Stimulated activated naive CD4-positive, alpha-beta T cell treated with Interleukin-2 at 50 U/mL for 16 hours (primary cell): ENCODE data around the gene ZNRF4.

Source experiments
- DNase-seq: peaks from one replicate; lab custom pipeline; 2025; lab: John Stamatoyannopoulos, UW

The ZNRF4 gene

DNA sequence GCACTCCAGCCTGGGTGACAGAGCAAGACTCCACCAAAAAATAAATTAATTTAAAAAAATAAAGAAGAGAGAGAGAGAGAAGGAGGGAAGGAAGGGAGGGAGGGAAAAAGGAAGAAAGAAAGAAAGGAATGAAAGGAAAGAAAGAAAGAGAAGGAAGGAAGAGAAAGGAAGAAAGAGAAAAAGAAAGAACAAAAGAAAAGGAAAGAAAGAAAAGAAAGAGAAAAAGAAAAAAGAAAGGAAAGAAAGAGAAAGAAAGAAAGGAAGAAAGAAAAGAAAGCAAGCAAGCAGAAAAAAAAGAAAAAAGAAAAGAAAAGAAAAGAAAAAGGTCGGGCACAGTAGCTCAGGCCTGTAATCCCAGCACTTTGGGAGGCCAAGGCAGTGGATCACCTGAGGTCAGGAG is 14.9 kb upstream of the ZNRF4 start:
- DNase-seq, result no peak

DNA sequence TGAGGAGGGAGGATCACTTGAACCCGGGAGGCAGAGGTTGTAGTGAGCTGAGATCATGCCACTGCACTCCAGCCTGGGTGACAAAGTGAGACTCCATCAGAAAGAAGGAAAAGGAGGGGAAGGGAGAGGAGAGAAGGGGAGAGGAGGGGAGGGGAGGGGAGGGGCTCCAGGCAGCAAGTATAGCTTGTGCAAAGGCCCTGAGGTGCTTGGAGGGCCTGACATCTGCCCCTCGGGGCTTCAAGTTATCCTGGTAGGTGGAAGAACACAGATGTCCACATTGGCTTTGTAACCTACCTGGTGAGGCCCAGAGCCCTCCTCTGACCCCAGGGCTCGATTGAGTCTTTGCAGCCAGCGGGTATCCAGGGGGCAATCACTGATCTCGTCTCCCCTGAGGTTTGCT is 11.5 kb upstream of the ZNRF4 start:
- DNase-seq, result no peak

- no peak for DNase-seq
Observed at GRCh38 chr19:5444431-5444830, 10.8 kb upstream of the ZNRF4 start.

- no peak for DNase-seq
Observed at GRCh38 chr19:5445071-5445470, 10.1 kb upstream of the ZNRF4 start.

- DNase-seq, result no peak
Observed at GRCh38 chr19:5445561-5446055, 9.6 kb upstream of the ZNRF4 start.

GRCh38 chr19:5447700-5448311 is 7.4 kb upstream of the ZNRF4 start:
- no peak for DNase-seq

- DNase-seq, result no peak
Observed at GRCh38 chr19:5448374-5448773, 6.8 kb upstream of the ZNRF4 start.

DNA sequence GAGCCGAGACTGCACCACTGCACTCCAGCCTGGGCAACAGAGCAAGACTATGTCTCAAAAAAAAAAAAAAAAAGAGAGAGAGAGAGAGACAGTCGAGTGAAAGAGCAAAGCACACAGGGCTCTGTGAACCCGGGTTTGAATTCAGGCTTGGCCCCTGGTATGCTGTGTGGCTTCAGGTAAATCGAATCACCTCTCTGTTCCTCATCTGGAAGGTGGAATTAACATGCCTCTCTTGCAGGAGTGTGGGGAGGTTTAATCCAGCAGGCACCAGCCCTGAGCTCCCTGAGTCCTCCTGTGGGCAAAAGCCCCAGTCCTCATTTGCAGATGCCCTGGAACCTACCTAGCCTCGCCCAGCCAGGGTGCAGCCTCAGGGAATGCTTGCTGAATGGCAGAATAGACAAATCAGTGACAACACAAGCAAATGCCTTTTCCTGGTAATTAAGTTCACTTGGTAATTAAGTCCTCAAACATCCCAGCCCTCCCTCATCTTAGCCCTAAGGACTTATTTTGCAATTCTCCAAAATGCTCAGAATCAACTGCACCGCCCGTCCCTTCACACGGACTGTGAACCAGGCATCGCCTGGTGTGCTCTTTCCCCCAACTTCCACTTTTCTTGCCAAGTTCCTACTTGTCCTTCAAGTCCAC is 4.6 kb upstream of the ZNRF4 start:
- DNase-seq, result no peak

DNA sequence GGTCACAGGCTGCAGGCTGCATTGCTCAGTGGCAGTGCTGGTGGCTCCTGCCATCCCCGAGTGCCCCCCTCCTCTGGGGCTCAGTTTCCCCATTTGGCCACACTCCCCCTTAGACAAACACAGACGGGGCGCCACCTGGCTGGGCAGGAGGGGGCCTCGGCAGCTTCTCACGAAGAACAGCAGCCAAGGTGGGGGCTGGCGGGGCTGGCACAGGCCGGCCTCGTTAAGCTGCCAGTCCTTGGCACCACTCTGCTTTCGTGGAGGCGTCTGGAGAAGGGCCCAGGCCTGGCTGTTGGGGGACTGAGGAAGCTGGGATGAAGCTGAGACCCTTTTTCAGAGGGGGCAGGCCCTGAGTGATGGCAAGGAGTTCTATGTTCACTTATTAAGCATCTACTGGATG is 3.7 kb upstream of the ZNRF4 start:
- DNase-seq, result no peak

DNA sequence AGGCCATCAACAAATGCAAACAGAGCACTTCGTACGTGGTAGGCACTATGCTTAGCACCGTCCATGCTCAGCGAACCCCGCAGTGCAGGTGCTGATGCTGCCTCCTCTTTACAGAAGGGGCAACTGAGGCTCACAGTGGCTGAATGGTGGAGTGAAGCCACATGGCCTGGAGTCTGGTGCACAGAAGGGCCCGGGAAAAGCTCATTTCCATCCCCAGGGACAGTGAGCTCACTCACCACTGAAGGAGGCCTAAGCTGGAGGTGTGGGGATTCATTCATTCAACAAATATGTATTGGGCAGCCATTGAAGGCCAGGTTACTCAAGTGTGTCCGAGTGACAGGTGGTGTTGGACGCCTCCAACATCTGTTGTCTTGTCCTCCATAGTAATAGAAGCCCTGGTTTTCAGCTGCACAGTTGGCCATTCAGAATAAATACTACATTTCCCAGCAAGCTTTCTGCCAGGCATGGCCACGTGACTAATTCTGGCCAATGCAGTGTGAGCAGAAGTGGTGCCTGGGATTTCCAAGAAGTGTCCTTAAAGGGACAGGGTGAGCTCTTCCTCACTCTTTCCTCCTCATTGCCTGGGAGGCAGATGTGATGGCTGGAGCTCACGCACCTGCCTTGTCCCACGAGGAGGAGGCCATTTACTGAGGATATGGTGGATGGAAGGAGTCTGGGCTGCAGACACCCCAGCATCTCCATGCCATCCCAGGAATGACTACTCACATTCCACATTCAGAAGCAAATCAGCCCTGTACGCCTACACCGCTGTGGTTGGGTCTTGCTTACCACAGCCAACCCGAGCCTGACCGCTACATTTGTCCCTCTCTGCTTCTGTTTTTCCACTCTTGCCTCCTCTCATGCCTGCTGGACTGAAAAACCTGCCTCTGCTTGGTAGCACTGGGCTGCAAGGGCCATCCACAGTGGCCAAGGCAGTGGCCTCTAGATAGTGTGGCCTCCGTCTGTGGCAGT is 2.3 kb upstream of the ZNRF4 start:
- no peak for DNase-seq

DNA sequence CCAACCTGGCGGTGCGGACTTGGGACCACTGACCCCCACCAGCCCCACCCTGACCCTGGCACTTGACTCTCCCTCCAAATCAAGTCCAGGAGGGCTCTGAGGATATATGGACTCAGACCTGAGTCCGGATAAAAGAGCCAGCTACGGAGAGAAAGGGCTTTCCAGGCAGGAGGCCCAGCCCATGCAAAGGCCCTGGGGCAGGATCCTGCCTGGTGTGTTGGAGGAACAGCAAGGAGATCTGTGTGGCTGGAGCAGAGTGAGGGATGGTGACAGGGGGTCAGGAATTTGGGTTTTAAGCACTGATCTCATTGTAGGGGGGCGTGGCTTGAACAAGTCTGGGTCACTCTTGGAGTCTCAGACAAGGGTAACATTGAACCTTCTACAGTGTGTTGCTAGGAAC is 474 bp upstream of the ZNRF4 start:
- DNase-seq, result no peak

DNA sequence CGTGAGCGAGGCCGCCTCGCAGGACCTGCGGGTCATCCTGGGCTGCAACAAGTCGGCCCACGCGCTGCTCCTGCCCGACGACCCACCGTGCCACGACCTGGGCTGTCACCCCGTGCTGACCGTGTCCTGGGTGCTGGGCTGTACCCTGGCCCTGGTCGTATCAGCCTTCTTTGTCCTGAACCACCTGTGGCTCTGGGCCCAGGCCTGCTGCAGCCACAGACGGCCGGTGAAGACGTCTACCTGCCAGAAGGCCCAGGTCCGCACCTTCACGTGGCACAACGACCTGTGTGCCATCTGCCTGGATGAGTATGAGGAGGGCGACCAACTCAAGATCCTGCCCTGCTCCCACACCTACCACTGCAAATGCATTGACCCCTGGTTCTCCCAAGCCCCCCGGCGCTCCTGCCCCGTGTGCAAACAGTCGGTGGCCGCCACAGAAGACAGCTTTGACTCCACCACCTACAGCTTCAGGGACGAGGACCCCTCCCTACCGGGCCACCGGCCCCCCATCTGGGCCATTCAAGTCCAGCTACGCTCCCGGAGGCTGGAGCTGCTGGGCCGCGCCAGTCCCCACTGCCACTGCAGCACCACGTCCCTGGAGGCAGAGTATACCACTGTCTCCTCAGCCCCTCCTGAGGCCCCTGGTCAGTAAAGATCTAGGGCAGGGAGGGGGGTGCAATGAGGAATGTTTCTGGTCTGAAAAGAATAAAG is 1.1 kb downstream of the ZNRF4 start:
- no peak for DNase-seq

DNA sequence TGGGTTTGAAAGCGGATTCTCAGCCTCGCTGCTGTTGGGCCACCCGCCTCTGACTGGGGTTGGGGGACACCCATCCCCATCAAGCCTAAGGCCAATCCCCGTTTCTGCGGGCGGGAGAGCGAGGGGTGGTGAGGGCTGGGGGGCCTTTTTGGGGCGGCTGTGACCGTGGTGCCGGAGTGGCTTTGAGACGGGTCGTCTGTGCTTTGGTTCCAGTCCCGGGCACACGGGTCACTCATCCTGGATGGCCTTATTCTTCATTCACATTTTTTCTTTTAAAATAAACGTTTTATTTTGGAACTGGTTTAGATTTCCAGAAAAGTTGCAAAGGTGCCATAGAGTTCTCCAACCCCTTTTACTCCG is 1.6 kb downstream of the ZNRF4 start:
- no peak for DNase-seq

DNA sequence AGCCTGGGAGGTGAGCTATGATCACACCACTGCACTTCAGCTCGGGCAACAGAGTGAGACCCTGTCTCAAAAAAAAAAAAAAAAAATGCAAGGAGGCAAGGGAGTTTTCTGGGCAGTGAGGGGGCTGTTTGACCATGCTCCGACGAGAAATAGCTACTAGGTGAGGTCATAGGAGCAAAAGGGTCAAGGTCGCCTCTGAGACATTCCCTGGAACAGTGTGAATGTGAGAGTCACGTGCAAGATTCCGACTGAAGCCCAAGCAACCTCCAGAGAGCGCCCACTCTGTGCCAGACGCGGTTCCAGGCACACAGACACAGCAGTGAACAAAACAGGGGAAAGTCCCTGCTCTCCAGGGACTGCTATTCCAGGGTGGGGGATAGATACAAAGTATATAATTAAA is 2.5 kb downstream of the ZNRF4 start:
- no peak for DNase-seq

DNA sequence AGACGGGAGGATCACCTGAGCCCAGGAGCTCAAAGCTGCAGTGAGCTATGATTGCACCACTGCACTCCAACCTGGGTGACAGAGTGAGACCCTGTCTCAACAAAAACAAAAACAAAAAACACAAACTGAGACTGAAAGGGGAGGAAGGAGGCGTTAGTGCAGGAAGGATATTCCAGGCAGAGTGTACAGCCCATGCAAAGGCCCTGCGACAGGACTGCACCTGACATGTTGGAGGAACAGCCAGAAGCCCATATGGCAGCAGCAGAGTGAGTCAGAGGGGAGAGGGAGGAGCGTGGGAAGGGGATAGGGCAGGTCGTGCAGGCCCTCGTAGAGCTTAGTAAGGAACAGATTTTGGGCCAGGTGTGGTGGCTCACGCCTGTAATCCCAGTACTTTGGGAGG is 3.2 kb downstream of the ZNRF4 start:
- DNase-seq, result no peak

GRCh38 chr19:5459360-5459759 is 4.1 kb downstream of the ZNRF4 start:
- DNase-seq, result no peak

DNA sequence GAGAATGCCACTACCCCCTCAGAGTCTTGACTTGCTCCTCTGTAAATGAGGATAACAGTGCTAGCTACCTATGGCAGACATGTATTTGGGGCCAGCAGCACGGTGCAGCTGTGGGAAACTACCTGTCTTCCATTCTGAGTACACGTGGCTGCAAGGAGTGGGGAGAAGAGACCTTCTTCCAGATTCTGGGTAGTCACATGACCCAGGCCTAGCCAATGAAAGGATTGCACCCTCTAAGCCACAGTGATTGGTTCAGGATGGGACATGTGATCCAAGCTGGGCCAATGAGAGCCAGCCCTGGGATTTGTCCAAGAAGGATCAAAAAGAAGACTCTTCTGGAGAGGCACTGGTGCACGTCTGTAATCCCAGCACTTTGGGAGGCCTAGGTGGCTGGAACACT is 5.5 kb downstream of the ZNRF4 start:
- no peak for DNase-seq

GRCh38 chr19:5463959-5464358 is 8.7 kb downstream of the ZNRF4 start:
- DNase-seq, result no peak

DNA sequence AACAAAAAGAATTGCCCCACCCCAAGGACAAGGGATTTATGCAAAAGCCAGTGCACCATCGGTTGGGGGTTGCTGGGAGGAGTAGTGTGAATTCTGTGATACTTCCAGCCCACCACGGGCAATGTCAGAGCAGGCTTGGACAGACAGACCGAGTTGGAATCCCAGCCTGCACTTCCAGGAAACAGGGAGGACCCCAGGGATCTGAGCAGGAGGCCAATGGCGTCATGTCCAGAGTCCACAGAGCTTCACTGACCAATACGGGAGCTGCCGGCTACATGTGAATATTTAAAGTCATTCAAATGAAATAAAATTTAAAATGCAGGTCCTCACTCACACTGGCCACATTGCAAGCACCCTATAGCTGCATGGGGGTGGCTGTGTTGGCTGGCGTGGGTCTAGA is 10.9 kb downstream of the ZNRF4 start:
- DNase-seq, result no peak

GRCh38 chr19:5466814-5467291 is 11.6 kb downstream of the ZNRF4 start:
- no peak for DNase-seq

GRCh38 chr19:5470264-5470671 is 15.1 kb downstream of the ZNRF4 start:
- no peak for DNase-seq

DNA sequence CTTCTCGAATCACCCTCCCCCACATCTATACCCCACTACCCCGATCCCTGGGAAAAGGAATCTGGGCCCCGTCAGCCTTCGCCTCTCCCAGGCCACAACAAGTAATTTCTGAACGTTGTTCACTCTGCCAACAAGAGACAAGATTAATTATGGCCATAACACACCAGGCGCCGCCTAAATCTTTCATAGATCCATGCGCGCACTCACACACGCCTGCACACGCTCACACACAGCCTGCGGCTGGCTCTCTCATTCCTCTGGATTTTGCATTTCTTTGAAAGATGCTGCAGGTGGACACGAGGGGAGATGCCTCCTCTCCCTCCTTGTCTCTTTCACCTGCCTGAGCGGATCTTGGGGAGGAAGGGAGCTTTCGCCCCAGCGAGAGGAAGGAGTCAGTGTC is 17.1 kb downstream of the ZNRF4 start:
- no peak for DNase-seq
